WERI-Rb-1 (cell line): Measurements from ENCODE around the gene SNX6.

ENCODE experiments used
- DNase-seq: peaks from one replicate; pipeline ENCODE4 v3.0.0-alpha.2; 2020
- H3K27ac ChIP-seq: fragments of 250-450 bp; sonication (Bioruptor Pico); 2 replicates; pipeline ENCODE4 v1.5.1; 2020; ENCODE audit warnings: mild to moderate bottlenecking, moderate library complexity
- H3K27me3 ChIP-seq: fragments of 250-450 bp; sonication (Bioruptor Pico); 2 replicates; pipeline ENCODE4 v1.5.1; 2021; ENCODE audit warnings: mild to moderate bottlenecking, low read depth, moderate library complexity; ENCODE audit not compliant: insufficient read depth, severe bottlenecking
- H3K36me3 ChIP-seq: fragments of 250-450 bp; sonication (Bioruptor Pico); 2 replicates; pipeline ENCODE4 v1.5.1; 2020; ENCODE audit warnings: mild to moderate bottlenecking, moderate library complexity
- H3K4me3 ChIP-seq: 2 replicates; pipeline ENCODE4 v1.5.1; 2011; ENCODE audit warnings: low read depth, mild to moderate bottlenecking, control low read depth, low read length
- H3K9me3 ChIP-seq: fragments of 250-450 bp; sonication (Bioruptor Pico); 2 replicates; pipeline ENCODE4 v1.5.1; 2021; ENCODE audit warnings: mild to moderate bottlenecking, moderate library complexity; ENCODE audit not compliant: severe bottlenecking
- TF ChIP-seq, protein P1 (sequence below): IDR thresholded peaks from 2 replicates; pipeline ENCODE4 v1.5.1; 2011; ENCODE audit warnings: low read depth, mild to moderate bottlenecking, control low read depth, inconsistent platforms, low read length

Gene SNX6

GRCh38 chr14:34616360-34616759 lies 13.6 kb downstream of the SNX6 start:
- TF ChIP-seq, protein P1, sequence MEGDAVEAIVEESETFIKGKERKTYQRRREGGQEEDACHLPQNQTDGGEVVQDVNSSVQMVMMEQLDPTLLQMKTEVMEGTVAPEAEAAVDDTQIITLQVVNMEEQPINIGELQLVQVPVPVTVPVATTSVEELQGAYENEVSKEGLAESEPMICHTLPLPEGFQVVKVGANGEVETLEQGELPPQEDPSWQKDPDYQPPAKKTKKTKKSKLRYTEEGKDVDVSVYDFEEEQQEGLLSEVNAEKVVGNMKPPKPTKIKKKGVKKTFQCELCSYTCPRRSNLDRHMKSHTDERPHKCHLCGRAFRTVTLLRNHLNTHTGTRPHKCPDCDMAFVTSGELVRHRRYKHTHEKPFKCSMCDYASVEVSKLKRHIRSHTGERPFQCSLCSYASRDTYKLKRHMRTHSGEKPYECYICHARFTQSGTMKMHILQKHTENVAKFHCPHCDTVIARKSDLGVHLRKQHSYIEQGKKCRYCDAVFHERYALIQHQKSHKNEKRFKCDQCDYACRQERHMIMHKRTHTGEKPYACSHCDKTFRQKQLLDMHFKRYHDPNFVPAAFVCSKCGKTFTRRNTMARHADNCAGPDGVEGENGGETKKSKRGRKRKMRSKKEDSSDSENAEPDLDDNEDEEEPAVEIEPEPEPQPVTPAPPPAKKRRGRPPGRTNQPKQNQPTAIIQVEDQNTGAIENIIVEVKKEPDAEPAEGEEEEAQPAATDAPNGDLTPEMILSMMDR: no peak
- Histone ChIP-seq H3K9me3 (no peaks in the 10 kb centered on the region), H3K36me3 (no peaks in the 10 kb centered on the region; the same call in 1 of the 2 replicates), H3K27ac (no peak overlapping the region), H3K27me3 (no peaks in the 10 kb centered on the region), H3K4me3 (no peak overlapping the region)
- DNase-seq: no peak

GRCh38 chr14:34615507-34615906 lies 14.4 kb downstream of the SNX6 start:
- Histone ChIP-seq H3K27ac (no peak overlapping the region), H3K9me3 (no peaks in the 10 kb centered on the region), H3K4me3 (no peak overlapping the region), H3K36me3 (no peaks in the 10 kb centered on the region; the same call in 1 of the 2 replicates), H3K27me3 (no peaks in the 10 kb centered on the region)
- TF ChIP-seq, protein P1: no peak
- DNase-seq: no peak

DNA sequence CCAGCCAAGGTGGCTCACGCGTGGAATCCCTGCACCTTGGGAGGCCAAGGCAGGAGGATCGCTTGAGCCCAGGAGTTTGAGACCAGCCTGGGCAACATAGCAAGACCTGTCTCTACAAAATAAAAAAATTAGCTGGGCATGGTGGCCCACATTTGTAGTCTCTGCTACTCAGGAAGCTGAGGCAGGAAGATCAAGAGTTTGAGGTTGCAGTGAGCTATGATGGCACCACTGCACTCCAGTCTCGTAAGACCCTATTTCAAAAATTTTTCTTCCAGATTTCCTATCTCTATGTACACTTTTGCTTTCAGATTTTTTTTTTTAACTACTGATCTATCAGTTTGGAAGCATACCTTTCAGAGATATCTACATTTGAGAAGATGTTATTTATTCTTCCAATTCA lies 15.3 kb downstream of the SNX6 start:
- no peak overlapping the region for H3K4me3 ChIP-seq
- no peaks in the 10 kb centered on the region for H3K9me3 ChIP-seq
- H3K27ac ChIP-seq: no peak overlapping the region
- H3K27me3 ChIP-seq: no peaks in the 10 kb centered on the region
- TF ChIP-seq, protein P1: no peak
- DNase-seq: no peak
- peaks cover under 1% of the 10 kb centered on the region for H3K36me3 ChIP-seq

DNA sequence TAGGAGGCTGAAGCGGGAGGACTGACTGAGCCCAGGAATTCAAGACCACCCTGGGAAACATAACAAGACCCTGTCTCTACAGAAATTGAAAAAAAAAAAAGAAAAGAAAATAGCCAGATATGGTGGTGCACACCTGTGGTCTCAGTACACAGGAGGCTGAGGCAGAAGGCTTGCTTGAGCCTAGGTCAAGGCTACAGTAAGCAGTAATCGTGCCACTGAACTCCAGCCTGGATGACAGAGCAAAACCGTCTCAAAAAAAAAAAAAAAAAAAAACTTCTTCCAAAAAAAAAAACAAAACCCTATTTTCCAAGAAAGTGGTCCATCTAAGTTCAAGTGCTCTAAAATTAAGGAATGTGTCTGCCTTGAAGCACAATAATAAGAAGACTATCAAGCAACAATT lies 19.8 kb downstream of the SNX6 start:
- DNase-seq: no peak
- Histone ChIP-seq H3K27me3 (no peaks in the 10 kb centered on the region), H3K27ac (no peak overlapping the region), H3K36me3 (peaks cover 35% of the 10 kb centered on the region), H3K4me3 (no peak overlapping the region), H3K9me3 (no peaks in the 10 kb centered on the region)
- TF ChIP-seq, protein P1: no peak

DNA sequence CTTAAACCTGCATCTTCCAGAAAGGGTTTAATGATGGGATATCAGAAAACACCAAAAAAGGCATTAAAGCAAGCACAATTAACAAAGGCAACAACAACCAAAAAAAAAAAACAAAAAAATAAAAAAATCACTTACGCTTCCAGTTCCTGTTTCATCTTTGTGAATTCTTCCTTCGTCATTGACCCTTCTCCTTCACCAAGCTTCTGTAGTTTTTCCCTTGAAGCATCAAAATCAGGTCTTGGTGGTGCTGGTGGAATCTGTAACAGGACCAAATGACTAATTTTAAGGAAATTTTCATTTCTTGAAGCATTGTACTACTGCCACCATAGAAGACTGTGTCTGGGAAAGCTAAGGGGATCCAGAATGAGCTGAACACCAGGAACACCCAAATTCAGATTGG lies 24.5 kb downstream of the SNX6 start:
- Histone ChIP-seq H3K27me3 (no peaks in the 10 kb centered on the region), H3K36me3 (peaks cover 66% of the 10 kb centered on the region), H3K9me3 (no peaks in the 10 kb centered on the region), H3K4me3 (no peak overlapping the region), H3K27ac (no peak overlapping the region)
- no peak for DNase-seq
- TF ChIP-seq, protein P1: no peak

DNA sequence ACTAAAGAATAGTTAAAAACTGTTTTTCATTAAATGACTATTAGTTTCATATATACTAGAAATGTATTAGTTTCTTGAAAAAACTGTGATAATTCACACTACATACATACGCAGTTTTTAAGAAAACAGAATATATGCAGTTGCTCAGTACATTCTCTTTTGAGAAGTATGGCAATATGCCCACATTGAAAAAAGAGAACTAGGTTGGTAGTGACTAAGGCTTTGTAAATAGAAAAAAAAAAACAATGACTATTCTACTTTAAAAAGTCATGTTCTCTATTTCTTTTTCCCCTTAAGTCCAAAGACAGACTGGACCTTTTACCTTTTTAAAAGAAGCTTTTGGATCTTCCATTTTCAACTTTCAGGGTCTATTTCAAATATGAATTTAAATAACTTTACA lies 25.0 kb downstream of the SNX6 start:
- TF ChIP-seq, protein P1: no peak
- Histone ChIP-seq H3K9me3 (no peaks in the 10 kb centered on the region), H3K36me3 (peaks cover 70% of the 10 kb centered on the region), H3K27me3 (no peaks in the 10 kb centered on the region), H3K27ac (no peak overlapping the region), H3K4me3 (no peak overlapping the region)
- no peak for DNase-seq
